Measurements from ENCODE around the gene CCDC69.

DNA sequence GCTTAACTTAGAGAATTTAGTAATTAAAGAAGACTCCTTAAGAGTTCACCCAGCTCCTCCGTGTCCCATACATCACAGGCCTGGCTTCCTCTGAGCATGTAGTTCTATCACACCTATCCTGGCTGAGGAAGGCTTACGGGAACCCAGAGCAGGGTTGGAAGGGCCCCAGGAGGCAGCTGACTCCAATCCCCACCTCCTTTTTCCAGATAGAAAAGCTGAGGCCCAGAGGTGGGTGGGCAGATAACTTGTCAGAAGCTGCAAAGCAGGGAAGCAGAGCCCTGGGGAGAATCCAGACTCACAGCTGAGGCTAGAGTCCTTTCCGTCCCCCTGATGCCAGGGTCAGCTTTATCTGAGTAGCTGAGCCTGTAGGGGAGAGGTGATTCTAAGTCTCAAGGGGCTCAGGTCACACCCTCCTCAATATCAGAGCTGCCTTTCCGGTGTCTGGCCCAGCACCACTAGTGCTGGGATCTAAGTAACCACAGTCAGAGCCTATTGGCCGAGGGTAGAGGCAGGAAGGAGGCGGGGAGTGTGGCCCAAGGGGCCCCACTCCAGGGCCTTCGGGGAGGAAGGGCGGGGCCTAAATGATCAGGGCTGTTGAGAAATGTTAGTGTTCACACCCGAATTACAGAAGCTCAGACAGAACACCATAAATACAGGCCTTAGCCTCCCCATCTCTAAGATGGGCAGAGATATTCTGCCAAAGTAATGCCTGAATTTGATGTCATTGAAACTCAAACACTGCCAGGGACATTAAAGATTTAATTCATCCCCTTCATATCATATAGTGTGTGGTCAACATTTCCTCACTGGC lies 9.9 kb downstream of the CCDC69 start:
- TF ChIP-seq CTCF (IDR thresholded peaks at IDR 0.05), result no peak
- no peak for TF ChIP-seq POLR2AphosphoS5 (IDR thresholded peaks at IDR 0.05)
